Femur (tissue), 1 donor: ENCODE data around the gene GRB14.
A peak's percentile ranks its signal among the peaks of the same experiment; 100 is the strongest.
"Not testable (repeated sequence)": the region's sequence is repeated elsewhere in the genome, so short reads cannot be mapped to it uniquely, and the experiment has no call there.

Experiments used
- DNase-seq: peaks from one replicate; pipeline ENCODE4 v3.0.0-alpha.2; 2017

Gene GRB14

GRCh38 chr2:164479460-164479859 lies 141.8 kb downstream of the GRB14 start:
- peak; percentile 53 for DNase-seq

- no peak for DNase-seq
These were observed 143.1 kb downstream of the GRB14 start for GRCh38 chr2:164478205-164478604.

DNA sequence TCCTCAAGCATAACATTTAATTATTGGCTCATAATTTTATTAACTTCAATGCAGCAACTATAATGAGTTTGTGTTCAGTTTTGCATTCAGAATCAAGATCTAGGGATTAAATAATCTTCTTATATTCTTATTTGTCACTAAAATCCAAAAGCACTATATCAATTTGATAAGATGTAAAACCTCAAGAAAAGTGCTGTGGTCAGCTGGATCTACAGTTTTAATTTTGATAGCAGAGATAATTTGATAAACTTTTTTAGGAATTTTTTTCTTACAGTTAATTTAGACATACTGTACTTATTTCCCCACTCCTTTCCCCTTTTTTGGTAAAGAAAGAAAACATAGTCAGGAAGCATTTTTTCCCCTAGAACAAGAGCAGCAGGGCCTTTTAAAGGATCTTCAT lies 146.4 kb downstream of the GRB14 start:
- DNase-seq: no peak

DNA sequence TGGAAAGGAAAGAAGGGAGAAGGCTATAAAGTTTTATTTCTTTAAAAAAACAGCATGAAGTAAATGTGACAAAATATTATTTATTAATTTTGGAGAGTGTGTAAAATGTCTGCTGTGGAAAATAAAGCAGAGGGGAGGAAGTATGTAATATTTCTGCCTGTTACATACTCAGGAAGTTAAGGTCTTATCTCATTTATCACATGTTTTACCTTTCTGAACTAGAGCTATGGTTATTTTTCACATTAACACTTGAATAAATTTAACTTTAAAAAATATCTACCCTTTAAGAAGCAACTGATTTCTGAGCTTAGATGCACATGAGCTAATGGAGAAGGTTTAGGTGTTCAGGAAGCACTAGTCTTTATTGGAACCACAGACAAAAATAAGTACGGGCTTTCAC lies 148.3 kb downstream of the GRB14 start:
- no peak for DNase-seq

- not testable (repeated sequence) for DNase-seq
These were observed 156.2 kb downstream of the GRB14 start for GRCh38 chr2:164465047-164465446.

DNA sequence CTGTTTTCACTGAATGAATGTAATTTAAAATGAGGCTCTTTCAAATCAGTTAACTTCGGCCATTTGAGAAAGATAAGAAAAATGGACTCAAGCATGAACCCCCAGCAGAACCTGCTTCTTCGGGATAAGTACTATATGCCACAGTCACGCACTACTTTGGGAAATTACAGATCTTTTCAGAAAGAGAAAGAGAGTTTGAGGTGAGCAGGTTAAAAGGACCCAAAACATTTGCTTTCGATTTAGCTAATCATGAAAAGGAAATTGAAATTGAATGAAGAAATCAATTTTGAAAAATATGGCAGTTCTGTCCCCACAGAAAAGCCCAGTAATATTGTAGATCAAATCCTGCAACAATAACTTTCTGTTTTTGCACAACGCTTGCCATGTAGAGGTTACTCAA lies 156.9 kb downstream of the GRB14 start:
- DNase-seq: no peak

- DNase-seq: no peak
These were observed 162.5 kb downstream of the GRB14 start for GRCh38 chr2:164458792-164459191.

DNA sequence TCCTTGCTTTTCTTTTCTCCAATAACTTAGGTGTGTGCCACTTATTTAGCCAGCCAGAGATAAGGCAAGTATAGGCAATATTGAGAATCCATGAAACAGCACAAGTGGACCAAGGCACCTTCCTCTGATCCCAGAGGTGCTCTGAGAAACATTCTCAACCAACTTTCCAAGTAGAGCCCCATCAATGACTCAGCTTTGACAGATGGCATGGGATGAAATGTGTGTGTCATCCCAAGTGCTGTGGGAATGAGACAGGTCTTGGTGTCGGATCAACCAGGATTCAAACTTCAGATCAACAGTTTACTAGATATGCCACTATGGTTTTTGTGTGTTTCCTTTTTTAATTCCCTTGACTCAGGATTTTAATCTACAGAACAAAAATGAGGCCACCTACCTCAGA lies 164.0 kb downstream of the GRB14 start:
- no peak for DNase-seq

DNA sequence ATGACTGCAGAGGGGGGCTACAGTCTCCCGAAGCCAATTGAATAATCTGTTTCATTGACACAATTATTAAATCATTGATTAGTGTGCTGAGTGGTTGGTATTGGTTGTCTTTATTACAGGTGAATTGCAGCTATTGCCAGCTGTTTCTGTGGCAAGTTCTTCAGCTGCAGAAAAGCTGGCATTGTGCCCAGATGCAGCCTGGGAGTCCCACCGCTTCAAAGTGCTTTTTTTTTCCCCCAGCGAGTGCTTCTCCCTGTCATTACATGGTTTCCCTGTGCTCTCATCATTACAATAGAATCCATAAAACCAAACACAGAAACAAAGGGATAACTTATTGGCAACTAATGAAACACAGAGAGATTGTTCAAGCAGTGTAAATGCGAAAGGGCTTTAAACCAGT lies 164.7 kb downstream of the GRB14 start:
- DNase-seq: peak; percentile 25

GRCh38 chr2:164453656-164454305 lies 167.5 kb downstream of the GRB14 start:
- no peak for DNase-seq

- DNase-seq: no peak
These were observed 171.0 kb downstream of the GRB14 start for GRCh38 chr2:164450278-164450677.

- no peak for DNase-seq
These were observed 171.6 kb downstream of the GRB14 start for GRCh38 chr2:164449706-164450105.

GRCh38 chr2:164447660-164448059 lies 173.6 kb downstream of the GRB14 start:
- DNase-seq: no peak
